Urinary bladder (tissue), 4 donors: ENCODE data around the gene PLPPR3. TPM values are rescaled to one million over a fixed set of nuclear protein-coding genes. Genes with fewer than 3 reads are reported as not detected.

Experiments used
- DNase-seq: peaks from one replicate; pipeline ENCODE4 v3.0.0-alpha.2; 2015; ENCODE audit errors: extremely low spot score
- H3K27ac ChIP-seq: one replicate; pipeline ENCODE4 v1.5.1; 2013; ENCODE audit warnings: low read depth, mild to moderate bottlenecking, moderate library complexity
- H3K36me3 ChIP-seq: one replicate; pipeline ENCODE4 v1.6.1; 2013; ENCODE audit warnings: mild to moderate bottlenecking, moderate library complexity; ENCODE audit not compliant: insufficient read depth
- H3K4me1 ChIP-seq: one replicate; pipeline ENCODE4 v1.6.1; 2013; ENCODE audit warnings: mild to moderate bottlenecking, moderate library complexity; ENCODE audit not compliant: insufficient read depth
- H3K4me3 ChIP-seq: one replicate; pipeline ENCODE4 v1.5.1; 2013; ENCODE audit warnings: low read depth, low read length
- WGBS: extraction: QIAGEN DNeasy Blood & Tissue Kit; methylation state at CpG from one replicate; pipeline ENCODE4 v1.1.7; 2013; 5-methylcytosine and 5-hydroxymethylcytosine counted together
- polyA plus RNA-seq: library from polyadenylated mRNA; stranded (reverse); fragments of 200-250 nt; gene quantifications from one replicate; pipeline ENCODE4 v1.2.3, GENCODE V29; 2013
- small RNA-seq: library from RNA; depleted of rRNA; stranded (forward); fragments of <200 nt; gene quantifications from one replicate; pipeline ENCODE3, GENCODE V24; 2014
- total RNA-seq: library from RNA; depleted of rRNA; stranded (reverse); fragments of >200 nt; gene quantifications from one replicate; pipeline ENCODE4 v1.2.3, GENCODE V29; 2014
- donor health status: healthy with polysubstance abuse.
- donor health status: healthy.

PLPPR3 gene
- total and polyA plus RNA-seq, 2 donors = 0.03 to 2.1 TPM

- no peak for DNase-seq
- Histone ChIP-seq H3K4me1 (no peaks in the 10 kb centered on the region), H3K4me3 (no peak overlapping the region), H3K27ac (no peak overlapping the region), H3K36me3 (no peaks in the 10 kb centered on the region)
- 93% methylated on average over 6 of the region's 6 CpGs for WGBS
These were observed 57.9 kb downstream of the PLPPR3 start for GRCh38 chr19:763869-764268.

- Histone ChIP-seq H3K27ac (no peak overlapping the region), H3K36me3 (no peaks in the 10 kb centered on the region)
- 94% methylated on average over 10 of the region's 10 CpGs for WGBS
These were observed 58.6 kb downstream of the PLPPR3 start for GRCh38 chr19:763181-763580.

More at GRCh38 chr19:763181-763580, 58.6 kb downstream of the PLPPR3 start:
- Histone ChIP-seq H3K4me3 (no peak overlapping the region), H3K4me1 (no peaks in the 10 kb centered on the region)
- no peak for DNase-seq

Small RNAs within 50 kb of the gene (small RNA-seq; reads per million reads assigned to genes)
- gene MIR3187 = not detected

Other genes with a start within 250 kb of the PLPPR3 start
- 89.9 TPM for gene BSG, start 249.4 kb downstream of the PLPPR3 start, total RNA-seq
- 989 TPM for gene BSG, start 249.4 kb downstream of the PLPPR3 start, polyA plus RNA-seq
- 0.26 TPM for gene HCN2, start 232.1 kb downstream of the PLPPR3 start, total RNA-seq
- 0.43 TPM for gene HCN2, start 232.1 kb downstream of the PLPPR3 start, polyA plus RNA-seq
- 10.3 TPM for gene POLRMT, start 188.4 kb downstream of the PLPPR3 start, total RNA-seq
- 44.6 TPM for gene POLRMT, start 188.4 kb downstream of the PLPPR3 start, polyA plus RNA-seq
- gene FGF22, start 182.1 kb downstream of the PLPPR3 start, total RNA-seq = not detected
- gene FGF22, start 182.1 kb downstream of the PLPPR3 start, polyA plus RNA-seq = 1.6 TPM
- gene RNF126, start 158.7 kb downstream of the PLPPR3 start, total RNA-seq = 8.6 TPM
- 41.8 TPM for gene RNF126, start 158.7 kb downstream of the PLPPR3 start, polyA plus RNA-seq
- gene FSTL3, start 145.6 kb downstream of the PLPPR3 start, total RNA-seq = 23.3 TPM
- gene FSTL3, start 145.6 kb downstream of the PLPPR3 start, polyA plus RNA-seq = 86.9 TPM
- not detected for gene PRSS57, start 126.5 kb downstream of the PLPPR3 start, total RNA-seq
- gene PRSS57, start 126.5 kb downstream of the PLPPR3 start, polyA plus RNA-seq = not detected
- gene PALM, start 113.0 kb downstream of the PLPPR3 start, total RNA-seq = 23.6 TPM
- gene PALM, start 113.0 kb downstream of the PLPPR3 start, polyA plus RNA-seq = 69.3 TPM
- 1.4 TPM for gene MISP, start 70.8 kb downstream of the PLPPR3 start, total RNA-seq
- 0.91 TPM for gene MISP, start 70.8 kb downstream of the PLPPR3 start, polyA plus RNA-seq
- gene PTBP1, start 24.5 kb downstream of the PLPPR3 start, total RNA-seq = 104 TPM
- 108 TPM for gene PTBP1, start 24.5 kb downstream of the PLPPR3 start, polyA plus RNA-seq
- gene AZU1, start 5.9 kb upstream of the PLPPR3 start, total RNA-seq = not detected
- 0.15 TPM for gene AZU1, start 5.9 kb upstream of the PLPPR3 start, polyA plus RNA-seq
- gene PRTN3, start 19.0 kb upstream of the PLPPR3 start, total RNA-seq = 0.26 TPM
- 0.08 TPM for gene PRTN3, start 19.0 kb upstream of the PLPPR3 start, polyA plus RNA-seq
- not detected for gene ELANE, start 30.3 kb upstream of the PLPPR3 start, total RNA-seq
- 5.7 TPM for gene ELANE, start 30.3 kb upstream of the PLPPR3 start, polyA plus RNA-seq
- 84.4 TPM for gene CFD, start 37.7 kb upstream of the PLPPR3 start, total RNA-seq
- 2,164 TPM for gene CFD, start 37.7 kb upstream of the PLPPR3 start, polyA plus RNA-seq
- gene MED16, start 71.2 kb upstream of the PLPPR3 start, total RNA-seq = 21.2 TPM
- 59.8 TPM for gene MED16, start 71.2 kb upstream of the PLPPR3 start, polyA plus RNA-seq
- gene RNU6-9, start 71.5 kb upstream of the PLPPR3 start, total RNA-seq = not detected
- gene RNU6-9, start 71.5 kb upstream of the PLPPR3 start, polyA plus RNA-seq = not detected
- 16.0 TPM for gene R3HDM4, start 91.3 kb upstream of the PLPPR3 start, total RNA-seq
- 62.3 TPM for gene R3HDM4, start 91.3 kb upstream of the PLPPR3 start, polyA plus RNA-seq
- gene KISS1R, start 95.4 kb upstream of the PLPPR3 start, total RNA-seq = not detected
- gene KISS1R, start 95.4 kb upstream of the PLPPR3 start, polyA plus RNA-seq = 0.28 TPM
- gene ARID3A, start 104.1 kb upstream of the PLPPR3 start, total RNA-seq = 9.1 TPM
- 6.1 TPM for gene ARID3A, start 104.1 kb upstream of the PLPPR3 start, polyA plus RNA-seq
- 23.3 TPM for gene WDR18, start 162.4 kb upstream of the PLPPR3 start, total RNA-seq
- 36.6 TPM for gene WDR18, start 162.4 kb upstream of the PLPPR3 start, polyA plus RNA-seq
- gene GRIN3B, start 178.5 kb upstream of the PLPPR3 start, total RNA-seq = not detected
- 0.06 TPM for gene GRIN3B, start 178.5 kb upstream of the PLPPR3 start, polyA plus RNA-seq
- gene TMEM259, start 199.2 kb upstream of the PLPPR3 start, total RNA-seq = 34.5 TPM
- 159 TPM for gene TMEM259, start 199.2 kb upstream of the PLPPR3 start, polyA plus RNA-seq
- not detected for gene RNU6-2, start 199.6 kb upstream of the PLPPR3 start, total RNA-seq
- gene RNU6-2, start 199.6 kb upstream of the PLPPR3 start, polyA plus RNA-seq = not detected
- 73.3 TPM for gene CNN2, start 204.7 kb upstream of the PLPPR3 start, total RNA-seq
- gene CNN2, start 204.7 kb upstream of the PLPPR3 start, polyA plus RNA-seq = 97.1 TPM
- gene ABCA7, start 218.2 kb upstream of the PLPPR3 start, total RNA-seq = 1.9 TPM
- gene ABCA7, start 218.2 kb upstream of the PLPPR3 start, polyA plus RNA-seq = 5.9 TPM
- gene ARHGAP45, start 245.2 kb upstream of the PLPPR3 start, total RNA-seq = 5.7 TPM
- gene ARHGAP45, start 245.2 kb upstream of the PLPPR3 start, polyA plus RNA-seq = 12.0 TPM